HG02763 (cell line): ENCODE results near the gene RFESD.
A peak's percentile ranks its signal among the peaks of the same experiment; 100 is the strongest.

Experiments
- ATAC-seq: cut with Tn5 transposase; IDR thresholded peaks from one replicate; pipeline ENCODE4 v1.9.1; 2021; ENCODE audit warnings: mild to moderate bottlenecking, moderate library complexity; ENCODE audit not compliant: unreplicated experiment

RFESD gene

GRCh38 chr5:95646569-95647431, at the start of gene RFESD:
RFESD (plus strand) TSS chr5:95646777; CDS start chr5:95652272, 5,495 bp downstream.
- ATAC-seq, result peak; percentile 97

- ATAC-seq, result no peak
Observed at GRCh38 chr5:95599252-95599651, 47.3 kb upstream of the RFESD start.

- no peak for ATAC-seq
Observed at GRCh38 chr5:95600557-95600956, 46.0 kb upstream of the RFESD start.

- ATAC-seq, result no peak
Observed at GRCh38 chr5:95605786-95606185, 40.8 kb upstream of the RFESD start.

GRCh38 chr5:95606419-95606818, 40.2 kb upstream of the RFESD start:
- ATAC-seq, result no peak

GRCh38 chr5:95609711-95610110, 36.9 kb upstream of the RFESD start:
- ATAC-seq, result no peak

GRCh38 chr5:95610546-95610945, 36.0 kb upstream of the RFESD start:
- ATAC-seq, result no peak

- ATAC-seq, result no peak
Observed at GRCh38 chr5:95611396-95611795, 35.2 kb upstream of the RFESD start.

- no peak for ATAC-seq
Observed at GRCh38 chr5:95613514-95613913, 33.1 kb upstream of the RFESD start.

GRCh38 chr5:95615164-95615467, 31.5 kb upstream of the RFESD start:
- ATAC-seq, result peak; percentile 47

- ATAC-seq, result no peak
Observed at GRCh38 chr5:95617057-95617456, 29.5 kb upstream of the RFESD start.

- no peak for ATAC-seq
Observed at GRCh38 chr5:95619096-95619495, 27.5 kb upstream of the RFESD start.

- ATAC-seq, result no peak
Observed at GRCh38 chr5:95619514-95620029, 27.0 kb upstream of the RFESD start.

- ATAC-seq, result peak; percentile 63
Observed at GRCh38 chr5:95620030-95620869, 26.3 kb upstream of the RFESD start, which contains the start of gene GPR150. GPR150 (plus strand) TSS chr5:95620087; CDS start chr5:95620276, 189 bp downstream.

GRCh38 chr5:95620870-95621838, 25.4 kb upstream of the RFESD start:
- peak; percentile 51 for ATAC-seq

- no peak for ATAC-seq
Observed at GRCh38 chr5:95621839-95622629, 24.5 kb upstream of the RFESD start.

GRCh38 chr5:95623706-95624105, 22.9 kb upstream of the RFESD start:
- ATAC-seq, result no peak

- no peak for ATAC-seq
Observed at GRCh38 chr5:95624368-95624767, 22.2 kb upstream of the RFESD start.

GRCh38 chr5:95626701-95627100, 19.9 kb upstream of the RFESD start:
- no peak for ATAC-seq
